ENCODE data around the gene CENPP.

CENPP gene

DNA sequence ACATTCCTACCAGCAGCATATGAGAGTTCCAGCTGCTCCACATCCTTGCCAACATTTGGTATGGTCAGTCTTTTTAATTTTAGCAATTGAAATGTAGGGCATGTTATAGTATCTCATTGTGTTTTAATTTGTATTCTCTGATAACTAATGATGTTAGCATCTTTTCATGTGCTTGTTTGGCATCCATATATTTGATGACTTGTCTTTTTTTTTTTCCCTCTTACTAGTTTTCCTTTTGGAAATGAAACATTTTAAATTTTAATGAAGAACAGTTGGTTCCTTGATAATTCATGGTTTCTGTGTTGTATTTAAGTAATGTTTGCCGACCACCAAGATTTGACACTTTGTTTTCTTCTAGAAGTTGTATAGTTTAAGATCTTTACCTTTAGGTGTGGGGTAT is 69.9 kb downstream of the CENPP start:
- no peak overlapping the region for H3K4me3 ChIP-seq (replicated peaks; ENCODE audit: low read depth, low read length)
- H3K36me3 ChIP-seq (ENCODE audit: control insufficient read depth, insufficient read depth, low read length), result no peaks in the 10 kb centered on the region
- no peak for DNase-seq (ENCODE audit: extremely low read depth, insufficient read length)
- TF ChIP-seq CTCF (IDR thresholded peaks at IDR 0.05; ENCODE audit: insufficient read depth, low read length, poor library complexity, severe bottlenecking), result no peak
- H3K27me3 ChIP-seq (replicated peaks; ENCODE audit: control insufficient read depth, insufficient read depth, low read length), result no peaks in the 10 kb centered on the region

- TF ChIP-seq CTCF (IDR thresholded peaks at IDR 0.05; ENCODE audit: insufficient read depth, low read length, poor library complexity, severe bottlenecking), result no peak
- no peak for DNase-seq (ENCODE audit: extremely low read depth, insufficient read length)
- no peaks in the 10 kb centered on the region for H3K27me3 ChIP-seq (replicated peaks; ENCODE audit: control insufficient read depth, insufficient read depth, low read length)
- H3K4me3 ChIP-seq (replicated peaks; ENCODE audit: low read depth, low read length), result no peak overlapping the region
- H3K36me3 ChIP-seq (ENCODE audit: control insufficient read depth, insufficient read depth, low read length), result no peaks in the 10 kb centered on the region
These were observed 72.1 kb downstream of the CENPP start for GRCh38 chr9:92397853-92398252.

DNA sequence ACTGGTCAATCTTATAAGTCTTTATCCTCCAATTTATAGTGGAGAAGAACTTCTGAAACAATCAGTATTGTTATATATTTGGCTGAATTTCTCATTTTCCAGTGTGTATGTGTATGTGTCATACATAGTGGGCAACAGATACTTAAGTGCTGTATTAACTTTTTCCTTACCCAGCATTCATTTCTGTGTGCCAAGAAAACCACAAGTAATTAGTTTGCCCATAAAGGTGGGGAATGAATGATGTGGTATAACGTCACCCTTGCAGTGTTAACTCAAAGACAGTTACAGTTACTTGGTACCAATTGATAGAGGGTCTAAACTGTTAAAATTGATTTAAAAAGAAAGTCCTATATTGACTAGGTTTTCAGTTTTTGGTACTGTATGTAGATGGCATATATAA is 76.6 kb downstream of the CENPP start:
- no peak for DNase-seq (ENCODE audit: extremely low read depth, insufficient read length)
- H3K27me3 ChIP-seq (replicated peaks; ENCODE audit: control insufficient read depth, insufficient read depth, low read length), result no peaks in the 10 kb centered on the region

GRCh38 chr9:92402826-92403745 is 77.3 kb downstream of the CENPP start:
- no peaks in the 10 kb centered on the region for H3K27me3 ChIP-seq (replicated peaks; ENCODE audit: control insufficient read depth, insufficient read depth, low read length)
- H3K36me3 ChIP-seq (ENCODE audit: control insufficient read depth, insufficient read depth, low read length), result no peaks in the 10 kb centered on the region
- no peak for DNase-seq (ENCODE audit: extremely low read depth, insufficient read length)
- H3K4me3 ChIP-seq (replicated peaks; ENCODE audit: low read depth, low read length), result no peak overlapping the region
- no peak for TF ChIP-seq CTCF (IDR thresholded peaks at IDR 0.05; ENCODE audit: insufficient read depth, low read length, poor library complexity, severe bottlenecking)

More for the DNA sequence above, 76.6 kb downstream of the CENPP start:
- Histone ChIP-seq H3K4me3 (replicated peaks; ENCODE audit: low read depth, low read length) (no peak overlapping the region), H3K36me3 (ENCODE audit: control insufficient read depth, insufficient read depth, low read length) (no peaks in the 10 kb centered on the region)
- TF ChIP-seq CTCF (IDR thresholded peaks at IDR 0.05; ENCODE audit: insufficient read depth, low read length, poor library complexity, severe bottlenecking), result no peak

GRCh38 chr9:92404042-92404836 is 78.5 kb downstream of the CENPP start, which contains the start of gene OGN:
TSS of gene OGN (minus strand) at chr9:92404578. CDS start at chr9:92403407, 1,171 bp downstream.
- H3K36me3 ChIP-seq (ENCODE audit: control insufficient read depth, insufficient read depth, low read length), result no peaks in the 10 kb centered on the region
- no peaks in the 10 kb centered on the region for H3K27me3 ChIP-seq (replicated peaks; ENCODE audit: control insufficient read depth, insufficient read depth, low read length)
- no peak for TF ChIP-seq CTCF (IDR thresholded peaks at IDR 0.05; ENCODE audit: insufficient read depth, low read length, poor library complexity, severe bottlenecking)
- no peak for DNase-seq (ENCODE audit: extremely low read depth, insufficient read length)
- H3K4me3 ChIP-seq (replicated peaks; ENCODE audit: low read depth, low read length), result no peak within 1 kb of the TSS
